ENCODE measurements around the gene HOXB6.

HOXB6 gene

GRCh38 chr17:48621410-48622392 lies 16.9 kb upstream of the HOXB6 start:
- no peak for TF ChIP-seq ZNF274 (IDR thresholded peaks at IDR 0.05; ENCODE audit: low read depth, low read length)
- H3K4me3 ChIP-seq (ENCODE audit: low read length) = no peak overlapping the region

- no peak overlapping the region for H3K4me3 ChIP-seq (ENCODE audit: low read length)
- no peak for TF ChIP-seq ZNF274 (IDR thresholded peaks at IDR 0.05; ENCODE audit: low read depth, low read length)
Measured at GRCh38 chr17:48620461-48621139, 15.8 kb upstream of the HOXB6 start.

- TF ChIP-seq ZNF274 (IDR thresholded peaks at IDR 0.05; ENCODE audit: low read depth, low read length) = no peak
- no peak overlapping the region for H3K4me3 ChIP-seq (ENCODE audit: low read length)
Measured at GRCh38 chr17:48619826-48620449, 15.2 kb upstream of the HOXB6 start.

GRCh38 chr17:48618256-48618896 lies 13.6 kb upstream of the HOXB6 start:
- no peak for TF ChIP-seq ZNF274 (IDR thresholded peaks at IDR 0.05; ENCODE audit: low read depth, low read length)

GRCh38 chr17:48617471-48618255 lies 12.9 kb upstream of the HOXB6 start:
- H3K4me3 ChIP-seq (ENCODE audit: low read length) = no peak overlapping the region
- TF ChIP-seq ZNF274 (IDR thresholded peaks at IDR 0.05; ENCODE audit: low read depth, low read length) = no peak

More at GRCh38 chr17:48618256-48618896, 13.6 kb upstream of the HOXB6 start:
- no peak overlapping the region for H3K4me3 ChIP-seq (ENCODE audit: low read length)

GRCh38 chr17:48616717-48617470 lies 12.1 kb upstream of the HOXB6 start:
- TF ChIP-seq ZNF274 (IDR thresholded peaks at IDR 0.05; ENCODE audit: low read depth, low read length) = no peak
- no peak overlapping the region for H3K4me3 ChIP-seq (ENCODE audit: low read length)

- no peak overlapping the region for H3K4me3 ChIP-seq (ENCODE audit: low read length)
- no peak for TF ChIP-seq ZNF274 (IDR thresholded peaks at IDR 0.05; ENCODE audit: low read depth, low read length)
Measured at GRCh38 chr17:48615963-48616716, 11.4 kb upstream of the HOXB6 start.

GRCh38 chr17:48615047-48615962 lies 10.5 kb upstream of the HOXB6 start, which contains the start of gene HOXB8:
HOXB8 (minus strand) TSS chr17:48615292; CDS start chr17:48614704, 588 bp downstream.
- no peak within 1 kb of the TSS; the same call in 1 of the 2 replicates for H3K4me3 ChIP-seq (ENCODE audit: low read length)
- no peak for TF ChIP-seq ZNF274 (IDR thresholded peaks at IDR 0.05; ENCODE audit: low read depth, low read length)

- no peak overlapping the region; the same call in 1 of the 2 replicates for H3K4me3 ChIP-seq (ENCODE audit: low read length)
- no peak for TF ChIP-seq ZNF274 (IDR thresholded peaks at IDR 0.05; ENCODE audit: low read depth, low read length)
Measured at GRCh38 chr17:48613862-48614694, 9.3 kb upstream of the HOXB6 start.
